GM21526 (cell line): Measurements from ENCODE around the gene SLC6A19.

Source experiments
- ATAC-seq: cut with Tn5 transposase; IDR thresholded peaks from one replicate; pipeline ENCODE4 v1.9.1; 2021; ENCODE audit warnings: moderate library complexity; ENCODE audit not compliant: unreplicated experiment, low FRiP score

Gene SLC6A19

DNA sequence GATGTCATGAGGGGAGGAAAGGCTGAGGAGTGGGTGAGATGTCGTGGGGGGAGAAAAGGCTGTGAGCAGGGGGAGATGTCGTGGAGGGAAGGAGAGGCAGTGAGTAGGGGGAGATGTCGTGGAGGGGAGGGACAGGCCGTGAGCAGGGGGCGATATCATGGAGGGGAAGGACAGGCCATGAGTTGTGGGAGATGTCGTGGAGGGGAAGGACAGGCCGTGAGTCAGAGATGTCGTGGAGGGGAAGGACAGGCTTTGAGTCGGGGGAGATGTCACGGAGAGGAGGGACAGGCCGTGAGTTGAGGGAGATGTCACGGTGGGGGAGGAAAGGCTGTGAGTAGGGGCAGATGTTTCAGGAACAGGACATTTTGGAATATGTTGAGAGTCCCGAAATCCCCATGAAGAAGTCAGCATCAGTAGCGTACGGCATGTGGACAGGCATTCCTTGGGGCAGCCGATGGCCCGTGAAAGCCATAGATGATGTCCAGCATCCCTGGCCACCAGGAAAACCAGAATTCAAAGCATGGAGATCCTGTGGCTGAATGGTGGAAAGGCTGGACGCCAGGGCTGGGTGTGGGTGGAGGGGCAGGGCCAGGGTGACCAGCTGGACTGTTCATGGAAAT, 8.3 kb upstream of the SLC6A19 start:
- no peak for ATAC-seq

DNA sequence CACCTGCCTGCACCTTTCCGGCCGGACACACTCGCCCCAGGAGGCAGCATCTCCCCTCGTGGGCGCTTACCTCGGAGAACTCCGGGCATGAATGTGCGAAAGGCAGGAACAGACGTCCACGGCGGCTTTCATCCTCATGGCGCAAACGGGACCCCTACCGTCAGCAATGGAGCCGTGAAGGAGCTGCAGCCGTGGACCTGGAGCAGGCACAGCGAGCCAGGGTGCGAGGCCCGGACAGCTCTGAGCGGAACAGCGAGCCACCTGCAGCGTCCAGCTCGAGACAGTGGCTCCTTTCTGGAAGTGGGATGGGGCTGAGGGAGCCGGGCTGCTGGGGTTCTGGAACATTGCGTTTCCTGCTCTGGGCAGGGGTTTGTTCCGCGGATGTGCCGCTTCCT, 7.8 kb upstream of the SLC6A19 start:
- no peak for ATAC-seq

DNA sequence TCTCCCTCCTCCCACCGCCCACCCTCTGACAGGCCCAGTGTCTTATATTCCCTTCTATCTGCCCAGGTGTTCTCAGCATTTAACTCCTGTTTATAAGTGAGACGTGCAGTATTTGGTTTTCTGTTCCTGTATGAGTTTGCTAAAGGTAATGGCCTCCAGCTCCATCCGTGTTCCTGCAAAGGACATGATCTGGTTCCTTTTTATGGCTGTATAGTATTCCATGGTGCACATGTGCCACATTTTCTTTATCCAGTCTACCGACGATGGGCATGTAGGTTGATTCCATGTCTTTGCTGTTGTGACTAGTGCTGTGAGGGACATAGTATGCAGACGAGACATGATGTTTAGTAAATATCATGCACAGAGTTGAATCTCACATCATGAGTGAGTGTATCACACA, 7.0 kb upstream of the SLC6A19 start:
- ATAC-seq = no peak

DNA sequence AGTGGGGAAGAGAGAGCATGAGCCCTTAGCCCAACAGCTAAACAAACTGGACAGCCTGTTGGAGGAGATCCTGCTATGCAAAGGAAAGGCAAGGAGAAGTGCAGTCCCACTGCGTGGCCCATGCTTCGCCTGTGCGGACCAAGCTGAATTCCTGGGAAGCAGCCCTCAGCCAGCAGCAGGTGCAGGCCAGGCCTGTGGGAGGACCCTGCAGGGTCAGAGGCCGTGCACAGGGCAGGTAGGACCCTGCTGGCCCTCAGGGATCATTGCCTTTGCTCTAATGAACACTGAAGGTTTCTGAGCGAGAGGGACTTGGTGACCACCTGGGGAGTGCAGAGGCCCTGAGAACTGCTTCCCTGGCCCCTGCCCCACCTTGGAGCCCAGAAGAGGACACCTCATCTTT, 6.0 kb upstream of the SLC6A19 start:
- ATAC-seq = no peak

DNA sequence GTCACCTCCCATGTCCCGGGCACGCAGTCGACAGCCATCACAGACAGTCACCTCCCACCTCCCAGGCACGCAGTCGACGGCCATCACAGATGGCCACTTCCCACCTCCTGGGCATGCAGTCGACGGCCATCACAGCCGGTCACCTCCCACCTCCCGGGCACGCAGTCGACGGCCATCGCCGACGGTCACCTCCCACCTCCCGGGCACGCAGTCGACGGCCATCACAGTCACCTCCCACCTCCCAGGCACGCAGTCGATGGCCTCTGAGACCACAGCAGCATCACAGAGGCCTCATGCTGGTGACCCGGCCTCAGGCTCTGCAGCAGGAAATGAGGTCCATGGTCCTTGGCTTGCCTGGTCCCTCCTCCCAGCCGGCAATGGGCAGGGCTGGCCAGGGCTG, 5.5 kb upstream of the SLC6A19 start:
- no peak for ATAC-seq

DNA sequence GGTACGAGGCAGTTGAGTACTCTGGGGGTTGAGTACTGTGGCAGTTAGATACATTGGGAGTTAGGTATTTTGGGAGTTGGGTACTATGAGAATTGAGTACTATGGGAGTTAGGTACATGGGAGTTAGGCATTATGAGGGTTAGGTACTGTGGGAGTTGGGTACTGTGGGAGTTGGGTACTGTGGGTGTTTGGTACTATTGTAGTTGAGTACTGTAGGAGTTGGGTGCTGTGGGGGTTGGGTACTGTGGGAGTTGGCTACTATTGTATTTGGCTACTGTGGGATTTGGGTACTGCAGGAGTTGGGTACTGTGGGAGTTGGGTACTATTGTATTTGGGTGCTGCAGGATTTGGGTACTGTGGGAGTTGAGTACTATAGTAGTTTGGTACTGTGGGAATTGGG, 4.8 kb upstream of the SLC6A19 start:
- ATAC-seq = no peak

DNA sequence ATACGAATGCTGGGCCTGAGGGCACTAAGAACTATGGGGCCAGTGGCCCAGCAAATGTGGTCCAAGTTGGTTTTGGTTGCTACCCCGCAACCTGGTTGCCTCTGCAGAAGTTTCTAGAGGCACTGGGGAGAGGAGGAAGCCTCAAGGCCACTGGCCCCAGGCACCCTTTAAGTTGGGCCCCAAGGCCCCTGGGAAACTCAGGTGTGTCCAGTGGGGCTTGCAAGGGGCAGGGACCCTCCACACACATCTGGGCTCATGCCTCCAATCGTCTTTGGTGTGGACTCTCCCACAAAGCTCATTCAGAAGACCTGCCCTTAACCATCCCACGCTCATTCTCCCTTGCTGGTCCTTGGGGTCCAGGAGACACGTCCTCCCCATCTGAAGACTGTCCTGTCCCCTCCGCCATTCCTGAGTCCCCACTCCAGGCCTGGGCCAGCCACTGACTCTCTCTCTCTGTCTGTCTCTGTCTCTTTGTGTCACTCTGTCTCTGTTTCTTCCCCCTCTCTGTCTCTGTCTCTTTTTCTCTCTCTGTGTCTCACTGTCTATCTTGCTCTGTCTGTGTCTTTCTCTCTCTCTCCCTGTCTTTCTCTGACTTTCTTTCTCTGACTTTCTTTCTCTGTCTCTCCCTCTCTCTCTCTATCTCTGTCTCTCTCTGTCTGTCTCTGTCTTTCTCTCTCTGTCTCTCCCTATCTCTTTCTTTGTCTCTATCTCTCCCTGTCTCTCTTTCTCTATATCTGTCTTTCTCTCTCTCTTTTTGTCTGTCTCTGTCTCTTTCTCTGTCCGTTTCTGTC, 3.3 kb upstream of the SLC6A19 start:
- no peak for ATAC-seq

DNA sequence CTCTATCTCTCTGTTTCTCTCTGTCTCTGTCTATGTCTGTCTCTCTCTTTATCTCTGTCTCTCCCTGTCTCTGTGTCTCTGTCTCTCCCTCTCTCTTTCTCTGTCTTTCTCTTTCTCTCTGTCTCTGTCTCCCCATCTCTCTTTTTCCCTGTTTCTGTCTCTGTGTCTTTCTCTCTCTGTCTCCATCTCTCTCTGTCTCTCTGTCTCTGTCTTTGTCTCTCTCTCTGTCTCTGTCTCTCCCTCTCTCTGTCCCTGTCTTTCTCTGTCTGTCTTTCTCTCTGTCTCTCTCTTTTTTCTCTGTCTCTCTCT, 2.1 kb upstream of the SLC6A19 start:
- no peak for ATAC-seq

DNA sequence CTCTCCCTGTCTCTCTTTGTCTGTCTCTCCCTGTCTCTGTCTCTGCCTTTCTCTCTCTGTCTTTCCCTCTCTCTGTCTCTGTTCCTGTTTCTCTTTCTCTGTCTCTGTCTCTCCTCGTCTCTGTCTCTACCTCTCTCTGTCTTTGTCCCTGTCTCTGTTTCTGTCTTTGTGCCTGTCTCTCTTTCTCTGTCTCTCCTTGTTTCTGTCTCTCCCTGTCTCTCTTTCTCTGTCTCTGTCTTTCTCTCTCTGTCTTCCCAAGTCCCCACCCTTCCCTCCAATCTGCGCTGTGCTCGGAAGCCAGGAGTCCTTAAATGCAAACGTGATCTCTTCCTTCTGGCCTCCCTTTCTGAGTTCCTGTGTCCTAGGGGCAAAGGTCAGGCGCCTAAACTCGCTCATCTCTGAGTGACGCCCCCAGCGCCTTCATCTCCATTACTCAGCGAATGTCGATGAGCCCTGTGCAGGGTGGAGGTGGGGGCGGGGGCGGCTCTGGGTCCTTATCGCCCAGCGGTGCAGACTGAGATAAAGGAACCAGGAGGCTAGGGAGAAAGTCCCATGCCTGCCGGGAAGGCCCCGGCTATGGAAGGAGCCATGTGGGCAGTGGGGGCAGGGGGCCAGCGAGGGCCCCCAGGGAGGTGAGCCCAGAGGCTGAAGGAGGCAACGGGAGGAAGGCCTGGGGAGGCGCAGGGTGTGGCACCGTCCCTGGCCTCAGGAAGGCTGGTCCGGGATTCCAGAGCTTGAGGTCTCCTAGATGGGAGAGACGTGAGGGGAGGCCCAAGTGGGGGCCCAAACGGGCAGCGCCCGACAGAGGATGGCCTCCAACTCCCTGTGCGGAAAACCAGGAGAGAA, 1.5 kb upstream of the SLC6A19 start:
- ATAC-seq = no peak

DNA sequence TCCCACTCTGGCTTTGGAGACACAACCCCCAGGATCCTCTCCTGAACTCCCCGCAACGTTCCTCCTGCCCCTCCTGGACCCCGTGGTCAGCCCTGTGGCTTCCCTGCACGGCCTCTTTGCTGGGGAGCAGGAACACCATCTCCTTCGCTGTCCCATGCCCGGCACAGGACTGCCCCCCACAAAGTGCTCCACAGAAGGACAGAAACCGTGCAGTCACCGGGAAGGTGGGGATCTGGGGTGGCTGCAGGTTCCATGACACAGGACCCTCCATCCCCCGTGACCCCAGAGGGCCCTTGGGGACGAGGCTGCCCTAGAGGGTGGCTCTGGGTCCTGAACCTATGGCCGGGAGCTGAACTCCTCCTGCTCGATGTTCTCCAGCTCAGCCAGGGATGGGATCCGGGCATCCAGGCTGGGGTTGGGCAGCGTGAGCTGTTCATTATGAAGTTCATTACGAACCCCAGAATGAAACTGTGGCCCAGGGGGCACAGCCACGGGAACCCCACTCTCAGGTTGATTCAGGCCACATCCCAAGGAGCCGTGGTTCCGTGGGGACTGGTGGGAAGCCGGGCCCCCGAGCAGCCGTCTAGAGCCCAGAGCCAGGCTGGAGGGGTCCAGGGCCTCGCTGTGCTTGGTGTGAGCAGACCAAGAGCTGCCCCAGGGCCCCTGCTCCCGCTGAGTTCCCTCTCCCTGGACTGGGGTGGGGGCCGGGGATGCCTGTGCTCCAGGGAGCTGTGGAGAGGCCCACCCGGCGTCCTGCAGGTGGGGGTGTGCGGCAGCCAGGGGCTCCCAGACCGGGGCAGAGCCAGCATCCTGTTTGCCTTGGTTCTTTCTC, 684 bp upstream of the SLC6A19 start:
- ATAC-seq = no peak

DNA sequence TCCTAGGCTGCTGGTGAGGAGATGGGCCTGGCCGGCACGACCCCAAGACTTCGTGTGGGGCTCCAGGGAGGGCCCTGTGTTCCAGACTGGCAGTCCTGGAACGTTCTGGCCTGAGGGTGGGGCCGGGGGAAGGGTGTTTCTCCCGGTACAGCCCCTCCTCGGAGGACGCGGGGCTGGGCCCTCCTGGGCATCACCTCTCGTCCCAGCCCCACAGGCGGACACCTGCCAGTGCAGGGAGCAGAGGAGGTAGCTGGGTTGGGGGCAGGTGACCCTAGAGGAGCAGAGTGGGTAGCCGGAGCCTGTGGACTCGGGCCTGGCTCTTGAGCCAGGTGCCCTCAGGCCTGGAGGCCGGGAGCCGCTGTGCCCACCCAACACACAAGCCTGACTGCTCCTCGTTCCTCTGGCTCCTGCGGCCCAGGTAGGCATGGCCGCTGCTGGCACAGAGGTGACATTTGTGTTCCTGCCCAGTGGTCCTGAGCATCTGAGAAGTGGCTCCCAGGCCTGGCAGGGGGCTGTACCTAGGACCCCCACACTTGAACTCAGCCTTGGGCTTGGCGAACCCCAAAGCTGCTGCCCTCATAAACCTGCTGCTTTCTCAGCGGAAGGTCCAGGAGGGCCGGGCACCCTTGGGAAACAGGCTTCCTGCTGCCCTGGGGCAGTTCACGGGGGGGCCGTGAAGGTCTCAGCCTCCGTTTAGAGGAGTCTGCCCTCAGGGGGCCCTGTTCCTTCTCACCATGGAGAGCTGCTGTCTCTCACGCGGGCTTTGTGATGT, 817 bp downstream of the SLC6A19 start:
- ATAC-seq = no peak

DNA sequence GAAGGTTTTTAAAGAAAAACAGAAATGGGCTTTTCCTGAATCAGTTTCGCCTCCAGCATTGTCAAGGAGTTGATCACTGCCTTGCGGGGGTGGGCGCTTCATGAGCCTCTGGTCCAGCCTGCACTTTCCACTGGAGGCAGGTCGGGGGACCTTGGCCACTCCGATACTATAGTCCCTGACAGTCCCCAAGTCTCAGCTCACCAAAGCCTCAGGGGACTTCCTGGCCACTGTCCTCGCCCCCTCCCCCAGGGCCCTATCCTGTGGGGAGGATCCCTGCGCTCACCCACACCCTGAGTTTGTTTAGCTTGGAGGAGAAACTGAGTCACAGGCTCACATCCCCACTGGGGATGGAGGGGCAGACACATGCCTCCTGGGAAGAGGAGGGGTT, 1.4 kb downstream of the SLC6A19 start:
- no peak for ATAC-seq

DNA sequence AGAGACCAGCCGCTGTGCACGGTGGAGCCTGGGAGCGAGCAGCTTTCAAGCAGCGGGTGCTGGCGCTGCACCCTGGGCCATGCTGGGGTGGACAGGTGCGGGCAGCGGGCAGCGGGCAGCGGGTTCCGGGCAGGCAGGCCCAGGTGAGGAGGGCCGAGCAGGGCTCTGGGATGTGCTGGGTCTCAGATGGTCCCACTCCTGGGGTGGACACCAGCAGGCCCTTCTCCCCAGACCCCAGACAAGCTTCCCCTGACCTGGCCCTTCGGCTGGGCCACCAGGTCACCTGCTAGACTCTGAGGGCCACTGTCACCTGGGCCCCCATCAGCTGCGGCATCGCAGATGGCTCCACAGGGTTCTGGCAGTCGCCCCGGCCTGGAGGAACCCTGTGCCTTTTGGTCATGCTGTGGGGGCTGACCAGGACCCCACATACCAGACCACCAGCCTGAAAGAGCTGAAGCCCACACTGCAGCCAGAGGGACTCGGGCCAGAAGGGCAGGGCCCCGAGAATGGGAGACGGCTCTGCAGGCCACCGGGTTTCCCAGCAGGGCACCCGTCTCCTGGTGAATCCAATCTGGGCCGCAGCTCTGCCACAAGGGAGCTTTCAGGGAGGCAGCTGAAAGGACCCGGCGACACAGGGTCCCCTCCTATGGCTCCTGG, 2.0 kb downstream of the SLC6A19 start:
- no peak for ATAC-seq

DNA sequence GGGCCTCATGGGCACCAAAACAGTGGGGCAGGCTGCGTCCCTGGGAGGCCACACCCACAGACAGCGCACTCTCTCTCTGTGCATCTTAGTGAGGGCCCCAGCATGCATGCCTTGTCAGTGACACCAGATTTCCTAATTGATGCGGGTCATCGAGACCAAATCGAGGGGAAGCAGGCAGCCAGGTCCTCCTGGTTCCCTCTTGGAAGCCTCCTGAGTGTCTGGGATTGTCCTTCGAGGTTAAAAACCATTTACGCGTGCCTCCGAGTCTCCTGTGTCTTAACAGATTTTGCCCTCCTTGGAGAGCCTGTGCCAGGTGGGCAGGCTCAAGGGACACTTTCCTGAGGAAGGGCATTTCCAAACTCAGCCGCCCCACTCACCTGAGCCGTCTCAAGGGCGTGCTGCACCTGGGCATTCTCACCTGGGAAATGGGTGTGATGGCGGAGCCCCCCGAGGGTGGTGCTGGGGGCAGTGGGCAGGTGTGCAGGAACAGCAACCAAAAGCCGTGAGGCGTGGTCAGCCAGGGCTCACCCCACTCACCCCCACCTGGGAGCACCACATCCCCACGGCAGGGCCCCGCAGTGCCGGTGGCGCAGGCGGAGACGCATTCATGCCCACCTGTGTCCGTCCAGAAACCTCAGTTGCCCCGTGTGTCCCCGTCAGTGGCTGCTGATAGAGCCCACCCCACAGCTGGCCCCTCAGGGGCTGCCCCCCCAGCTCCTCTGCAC, 2.7 kb downstream of the SLC6A19 start:
- no peak for ATAC-seq

DNA sequence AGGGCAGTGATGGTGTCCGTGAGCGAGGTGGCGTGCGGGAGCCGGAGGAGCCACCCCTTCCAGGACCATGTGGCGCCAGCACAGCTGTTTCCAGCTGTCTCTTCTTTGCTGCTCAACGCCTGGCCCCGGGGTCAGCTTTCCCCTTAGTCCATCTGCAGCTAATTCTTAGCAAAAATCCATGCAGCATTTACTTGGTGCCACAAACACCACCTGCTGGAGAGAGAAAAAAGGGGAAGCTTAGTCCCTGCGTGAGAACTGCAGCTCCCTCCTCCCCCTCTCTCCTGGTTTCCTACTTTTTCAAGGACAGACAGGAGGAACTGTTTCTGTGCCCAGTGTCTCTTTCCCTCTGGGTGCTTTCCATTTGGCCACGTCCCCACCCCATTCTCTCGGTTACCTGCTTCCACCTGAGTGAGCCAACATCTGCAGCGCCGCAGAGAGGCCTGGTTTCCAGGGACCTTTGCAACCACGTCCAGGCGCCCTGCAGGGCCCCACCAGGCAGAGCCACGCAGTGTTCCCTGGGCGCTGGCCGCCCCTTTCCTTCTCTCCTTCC, 3.4 kb downstream of the SLC6A19 start:
- ATAC-seq = no peak

DNA sequence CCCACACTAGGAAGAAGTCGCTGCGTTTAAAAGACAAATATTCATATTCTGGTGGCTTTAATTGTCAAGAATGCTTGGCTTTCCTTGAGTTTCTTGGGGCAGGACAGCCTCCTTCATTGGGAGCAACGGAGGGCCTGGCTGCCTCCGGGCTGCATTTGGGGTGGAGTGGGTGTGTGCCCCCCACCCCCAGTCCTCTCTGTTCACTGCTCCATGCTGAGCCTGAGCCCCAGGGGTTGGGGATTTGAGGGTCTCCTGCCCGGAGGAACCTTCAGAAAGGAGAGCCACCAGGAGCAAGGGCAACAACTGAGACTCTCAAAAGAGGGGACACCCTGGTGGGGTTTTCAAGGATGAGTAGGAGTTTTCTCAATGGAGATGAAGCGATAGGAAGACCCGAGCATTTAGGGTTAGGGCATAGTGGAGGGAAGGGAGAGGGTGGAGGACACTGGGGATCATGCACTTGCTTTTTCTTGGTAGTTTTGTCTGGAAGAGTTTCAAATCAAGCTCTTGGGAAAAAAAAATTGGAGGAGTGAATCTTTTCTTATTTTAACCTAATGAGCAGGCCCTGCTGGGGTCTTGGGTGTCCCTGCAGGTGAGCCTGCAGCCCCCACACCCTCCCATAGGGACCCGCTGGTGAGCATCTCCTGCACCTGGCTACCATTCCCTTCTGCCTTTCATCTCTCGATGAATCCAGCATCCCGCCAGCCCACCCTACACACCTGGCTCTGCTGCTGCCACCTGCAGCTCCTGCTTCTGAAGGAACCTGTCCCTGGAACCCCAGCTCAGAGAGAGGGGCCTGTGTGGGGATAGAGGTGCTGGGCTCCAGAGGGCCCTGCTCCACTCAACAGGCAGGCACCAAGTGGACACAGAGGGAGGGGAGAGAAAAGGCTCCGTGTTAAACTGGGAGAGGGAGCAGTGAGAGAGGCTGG, 4.1 kb downstream of the SLC6A19 start:
- no peak for ATAC-seq

DNA sequence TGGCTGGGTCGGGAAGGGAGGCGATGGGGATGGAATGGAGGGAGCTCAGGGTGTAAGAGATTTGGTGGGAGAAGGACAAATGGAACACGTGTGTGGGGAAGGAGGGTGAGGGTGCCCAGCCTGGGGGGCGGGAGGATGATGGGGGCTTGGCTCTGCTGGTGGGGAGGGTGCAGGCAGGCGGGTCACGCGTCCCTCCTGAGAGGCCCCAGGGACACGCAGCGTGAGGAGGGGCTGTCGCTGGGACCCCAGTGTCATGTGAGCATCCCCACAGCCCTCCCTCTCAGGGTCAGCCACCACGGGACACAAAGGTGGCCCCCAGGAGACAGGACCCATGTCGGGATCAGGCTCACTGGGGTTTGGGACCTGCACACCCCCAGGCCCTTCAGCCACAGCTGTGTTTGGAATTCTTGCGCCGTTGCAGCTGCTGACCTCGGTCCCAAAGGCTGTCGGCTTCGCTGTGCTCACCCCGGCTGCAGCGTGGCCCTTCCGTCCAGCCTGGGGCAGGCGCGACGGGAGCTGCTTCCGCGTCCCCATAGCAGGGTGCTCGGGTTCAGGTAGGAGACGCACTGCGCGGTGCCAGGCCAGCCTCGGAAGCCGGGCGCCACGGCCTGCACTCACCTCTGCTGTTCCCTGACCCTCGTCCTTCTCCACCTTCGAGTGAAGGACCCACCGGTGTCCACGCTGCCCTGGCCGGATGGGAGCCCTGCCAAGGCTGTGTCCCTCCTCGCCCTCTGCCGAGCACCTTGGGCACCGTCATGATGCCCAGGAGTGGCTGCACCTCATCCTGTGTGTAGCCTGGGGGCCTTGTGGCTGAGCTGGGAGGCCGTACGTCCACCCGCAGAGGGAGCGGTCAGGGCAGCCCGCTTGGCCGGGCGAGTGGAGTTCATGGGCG, 5.4 kb downstream of the SLC6A19 start:
- ATAC-seq = no peak
